Spleen (tissue), 11 donors: ENCODE measurements around the gene SMARCE1. TPM values are rescaled to one million over a fixed set of nuclear protein-coding genes. Genes with fewer than 3 reads are reported as not detected.

ENCODE experiments used
- DNase-seq: peaks from one replicate; pipeline ENCODE4 v3.0.0-alpha.2; 2020
- H3K27ac ChIP-seq, 8 donors: fragments of 200-600 bp; sonication (generic) in 7 of 8; 1 replicate in 4 of 8; 2 replicates in 4 of 8; pipeline versions ENCODE4 v1.5.0 to v1.8.0; 2016 to 2021; ENCODE audit warnings: inconsistent platforms in 4 of 8, mild to moderate bottlenecking in 4 of 8, moderate library complexity in 1 of 8
- H3K27me3 ChIP-seq, 7 donors: fragments of 200-600 bp; sonication (generic) in 6 of 7; replicated peaks in 1 of 7; 1 replicate in 4 of 7; 2 replicates in 3 of 7; pipeline versions ENCODE4 v1.5.0 to v1.8.0; 2016 to 2021; ENCODE audit warnings: inconsistent platforms in 3 of 7, mild to moderate bottlenecking in 1 of 7
- H3K36me3 ChIP-seq, 6 donors: fragments of 200-600 bp; sonication (generic) in 5 of 6; 1 replicate in 4 of 6; 2 replicates in 2 of 6; pipeline versions ENCODE4 v1.5.0 to v1.8.0; 2016 to 2021; ENCODE audit warnings: inconsistent platforms in 2 of 6
- H3K4me1 ChIP-seq, 6 donors: fragments of 200-600 bp; sonication (generic) in 5 of 6; 1 replicate in 3 of 6; 2 replicates in 3 of 6; pipeline versions ENCODE4 v1.5.0 to v1.8.0; 2016 to 2021; ENCODE audit warnings: inconsistent platforms in 3 of 6
- H3K4me3 ChIP-seq, 8 donors: fragments of 200-600 bp; sonication (generic) in 7 of 8; 1 replicate in 4 of 8; 2 replicates in 4 of 8; pipeline versions ENCODE4 v1.5.0 to v1.8.0; 2016 to 2021; ENCODE audit warnings: inconsistent platforms in 4 of 8, mild to moderate bottlenecking in 4 of 8, moderate library complexity in 2 of 8
- H3K9me3 ChIP-seq, 8 donors: fragments of 200-600 bp; sonication (generic) in 7 of 8; 1 replicate in 4 of 8; 2 replicates in 4 of 8; pipeline versions ENCODE4 v1.5.0 to v1.8.0; 2016 to 2021; ENCODE audit warnings: inconsistent platforms in 4 of 8
- POLR2A ChIP-seq, 3 donors: fragments of 450-650 bp; IDR thresholded peaks; one replicate each; pipeline ENCODE4 v1.5.1; 2017; ENCODE audit warnings: antibody characterized with exemption in 3 of 3, mild to moderate bottlenecking in 1 of 3
- POLR2AphosphoS5 ChIP-seq, 3 donors: sonication (generic); formaldehyde crosslinking; IDR thresholded peaks; one replicate each; pipeline ENCODE4 v1.5.1; 2017; ENCODE audit warnings: antibody characterized with exemption in 3 of 3
- whole genome bisulfite sequencing, 5 donors: extraction: QIAGEN DNeasy Blood & Tissue Kit in 3 of 5; methylation state at CpG; one replicate each; pipeline versions ENCODE4 v1.1.5 to v1.1.7; 2013 to 2018; 5-methylcytosine and 5-hydroxymethylcytosine counted together
- intact Hi-C: fragments of 100-400 bp; cut with DNase I; formaldehyde crosslinking; loops from one replicate; pipeline ENCODE4 v1.15.0; 2023; ENCODE audit warnings: low total_unique reads
- polyA plus RNA-seq, 3 donors: library from polyadenylated mRNA; stranded (reverse); fragments of 200-250 nt; gene quantifications; one replicate each; pipeline ENCODE4 v1.2.1, GENCODE V29; 2013
- total RNA-seq, 7 donors: library from RNA; depleted of rRNA in 3 of 7; stranded (reverse); fragments of >200 nt in 3 of 7; fragmentation: NEBNext Ultra II Directional in 4 of 7; extraction: Animal tissue kit (Norgen Biotek cat#: 25700) in 4 of 7; gene quantifications; one replicate each; pipeline versions ENCODE4 v1.1.0 to v1.2.1, GENCODE V29; 2016 to 2021
- TF ChIP-seq, protein P1 (sequence below), 11 experiments: fragments of 200-600 bp in 7 of 11; fragments of 450-650 bp in 4 of 11; sonication (generic) in 4 of 11; IDR thresholded peaks in 8 of 11; conservative IDR thresholded peaks in 3 of 11; 1 replicate in 7 of 11; 2 replicates in 4 of 11; pipeline versions ENCODE4 v1.4.0 to v1.8.0; 2016 to 2021; ENCODE audit warnings: antibody characterized with exemption in 11 of 11, inconsistent platforms in 4 of 11, mild to moderate bottlenecking in 1 of 11
- donor health status: healthy with polysubstance abuse.
- donor health status: DM: no; HTN: no; CAD: no; lungs with moderate emphysema.
- donor health status: DM: no; HTN: no; CAD: no.
- donor health status: Bipolar disorder and iron deficiency.
- donor health status: healthy.
- donor health status: DM: no; HTN: no; CAD: no.
- donor health status: DM: yes; HTN: yes; CAD: no.

Gene SMARCE1
- total and polyA plus RNA-seq, 10 donors: 74.2 to 126 (median 89.4) TPM

DNA sequence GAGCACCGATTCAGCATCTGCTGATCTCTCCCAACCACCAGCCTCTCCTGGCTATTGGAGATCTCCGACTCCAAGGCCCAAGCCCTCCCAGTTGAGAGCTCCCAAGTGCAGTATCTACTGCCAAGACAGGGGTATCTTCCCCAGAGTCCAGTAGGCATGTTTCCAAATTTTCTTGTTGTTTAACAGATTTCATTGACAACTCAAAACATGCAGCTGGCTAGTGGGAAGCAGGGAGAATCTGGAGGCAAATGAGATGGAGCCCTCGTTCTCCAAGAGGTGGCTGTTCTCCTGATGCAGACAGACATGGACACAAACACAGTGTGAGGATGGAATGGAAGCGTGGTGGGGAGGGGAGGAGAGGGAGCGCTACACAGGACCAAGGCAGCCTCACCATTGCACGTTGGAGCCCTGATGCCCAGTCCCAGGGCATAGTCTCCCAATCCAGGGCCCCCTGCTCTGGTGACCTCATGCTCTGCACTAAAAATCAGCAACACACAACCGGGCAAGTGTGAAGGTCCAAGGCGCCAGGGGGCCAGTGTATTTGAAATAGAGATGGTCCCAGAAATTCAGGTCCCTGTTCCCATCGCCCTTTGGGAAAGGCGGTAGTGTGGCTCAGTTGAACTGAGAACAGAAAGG lies 31.7 kb downstream of the SMARCE1 start:
- WGBS, 5 donors: 82 to 89% (median 85%) methylated on average over 9 to 10 of the region's 10 CpGs
- H3K4me3 ChIP-seq: no peak overlapping the region
- TF ChIP-seq POLR2A (IDR thresholded peaks at IDR 0.05): no peak
- TF ChIP-seq, protein P1, sequence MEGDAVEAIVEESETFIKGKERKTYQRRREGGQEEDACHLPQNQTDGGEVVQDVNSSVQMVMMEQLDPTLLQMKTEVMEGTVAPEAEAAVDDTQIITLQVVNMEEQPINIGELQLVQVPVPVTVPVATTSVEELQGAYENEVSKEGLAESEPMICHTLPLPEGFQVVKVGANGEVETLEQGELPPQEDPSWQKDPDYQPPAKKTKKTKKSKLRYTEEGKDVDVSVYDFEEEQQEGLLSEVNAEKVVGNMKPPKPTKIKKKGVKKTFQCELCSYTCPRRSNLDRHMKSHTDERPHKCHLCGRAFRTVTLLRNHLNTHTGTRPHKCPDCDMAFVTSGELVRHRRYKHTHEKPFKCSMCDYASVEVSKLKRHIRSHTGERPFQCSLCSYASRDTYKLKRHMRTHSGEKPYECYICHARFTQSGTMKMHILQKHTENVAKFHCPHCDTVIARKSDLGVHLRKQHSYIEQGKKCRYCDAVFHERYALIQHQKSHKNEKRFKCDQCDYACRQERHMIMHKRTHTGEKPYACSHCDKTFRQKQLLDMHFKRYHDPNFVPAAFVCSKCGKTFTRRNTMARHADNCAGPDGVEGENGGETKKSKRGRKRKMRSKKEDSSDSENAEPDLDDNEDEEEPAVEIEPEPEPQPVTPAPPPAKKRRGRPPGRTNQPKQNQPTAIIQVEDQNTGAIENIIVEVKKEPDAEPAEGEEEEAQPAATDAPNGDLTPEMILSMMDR (IDR thresholded peaks at IDR 0.05 in 8 of 11, conservative IDR thresholded peaks at IDR 0.05 in 3 of 11): no peak
- TF ChIP-seq POLR2AphosphoS5 (IDR thresholded peaks at IDR 0.05): no peak
- no peaks in the 10 kb centered on the region for H3K27me3 ChIP-seq
- peak overlapping the region; percentile 21 to 88 (median 69) for H3K27ac ChIP-seq
- no peak for DNase-seq
- peaks cover 18 to 87% (median 41%) of the 10 kb centered on the region in 6 donors for H3K4me1 ChIP-seq
- intact Hi-C loops: no loop called here
- no peaks in the 10 kb centered on the region for H3K36me3 ChIP-seq
- H3K9me3 ChIP-seq: no peaks in the 10 kb centered on the region

DNA sequence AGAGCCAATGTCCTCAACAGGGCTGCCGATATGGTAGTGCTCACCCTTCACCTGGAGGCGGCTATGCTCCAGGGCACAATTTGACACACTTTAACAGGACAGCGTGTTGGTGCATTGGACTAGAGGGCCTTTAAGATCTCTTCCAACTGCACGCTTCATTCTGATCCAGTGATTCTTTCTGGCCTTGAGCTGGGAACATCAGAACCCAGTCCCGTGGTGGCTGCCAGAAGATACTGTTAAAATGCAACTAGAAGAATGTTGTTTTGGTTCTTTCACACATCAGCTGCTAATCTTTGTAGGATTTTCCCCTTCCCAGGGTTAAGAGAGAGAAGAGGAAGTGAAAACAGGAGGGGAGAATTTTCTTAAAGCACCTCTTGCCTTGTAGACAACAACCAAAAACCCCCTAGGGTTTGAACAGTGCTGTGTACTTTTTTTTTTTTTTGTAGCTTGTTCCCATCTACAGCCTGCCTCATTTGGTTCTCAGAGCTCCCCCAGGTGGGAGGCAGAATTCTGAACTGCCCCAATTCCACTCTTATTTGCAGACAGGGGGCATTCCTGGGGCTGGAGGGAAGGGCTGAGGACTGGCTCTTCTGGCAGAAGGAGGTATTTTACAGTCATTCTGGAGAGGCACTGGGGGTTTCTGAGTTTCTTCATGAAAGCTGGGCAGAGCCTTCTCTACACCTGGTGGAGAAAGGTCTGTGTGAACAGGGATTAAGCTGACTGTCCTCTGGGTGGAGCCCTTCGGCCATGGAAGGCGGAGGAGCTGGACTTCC lies 32.4 kb downstream of the SMARCE1 start:
- H3K4me1 ChIP-seq: peaks cover 17 to 86% (median 38%) of the 10 kb centered on the region in 6 donors
- no peaks in the 10 kb centered on the region for H3K36me3 ChIP-seq
- WGBS, 5 donors: 45 to 68% (median 58%) methylated on average over 4 to 7 of the region's 7 CpGs
- intact Hi-C loops: no loop called here
- no peaks in the 10 kb centered on the region for H3K27me3 ChIP-seq
- no peaks in the 10 kb centered on the region for H3K9me3 ChIP-seq
- peak overlapping the region; percentile 21 to 88 (median 69) for H3K27ac ChIP-seq
- H3K4me3 ChIP-seq: peak overlapping the region in 1 of 8 donors; percentile 42
- TF ChIP-seq, protein P1 (IDR thresholded peaks at IDR 0.05 in 8 of 11, conservative IDR thresholded peaks at IDR 0.05 in 3 of 11): peak in 10 of 11 experiments; percentile 16 to 56 (median 40)
- no peak for TF ChIP-seq POLR2A (IDR thresholded peaks at IDR 0.05)
- no peak for DNase-seq

DNA sequence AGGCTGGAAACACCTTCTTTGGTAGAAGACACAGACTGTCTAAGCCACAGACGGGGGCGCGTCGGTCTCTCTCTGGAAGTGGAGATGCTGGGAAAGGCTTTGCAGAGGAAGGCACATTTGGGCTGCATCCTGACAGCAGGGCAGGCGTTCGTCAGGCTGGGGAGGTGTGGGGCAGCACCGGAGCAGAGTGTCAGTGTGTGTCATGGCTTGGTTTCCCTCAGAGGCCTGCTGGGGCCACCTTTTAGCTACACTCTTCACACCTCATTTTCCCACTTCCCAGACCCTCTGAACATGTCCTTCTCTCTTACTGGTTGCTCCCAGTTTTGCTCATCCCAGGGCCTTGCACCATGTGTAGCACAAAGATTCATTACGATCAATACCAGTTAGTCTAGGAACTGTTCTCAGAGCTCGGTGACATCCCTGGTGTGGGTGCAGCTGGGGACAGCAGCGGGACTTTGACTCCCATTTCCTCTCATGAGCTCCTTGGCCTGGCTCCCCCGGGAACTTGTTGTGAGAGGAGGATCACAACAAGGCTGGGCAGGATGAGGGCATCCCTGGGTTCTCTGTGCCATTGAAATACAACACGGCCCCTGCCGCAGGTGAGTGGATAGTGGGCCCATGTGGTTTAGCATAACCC lies 33.1 kb downstream of the SMARCE1 start:
- WGBS, 5 donors: 73 to 80% (median 78%) methylated on average over 11 to 13 of the region's 13 CpGs
- Histone ChIP-seq H3K4me1 (peaks cover 11 to 83% (median 31%) of the 10 kb centered on the region in 6 donors), H3K27me3 (no peaks in the 10 kb centered on the region), H3K27ac (peak overlapping the region in 7 of 8 donors; percentile 49 to 88 (median 70)), H3K9me3 (no peaks in the 10 kb centered on the region), H3K4me3 (peak overlapping the region in 1 of 8 donors; percentile 42), H3K36me3 (no peaks in the 10 kb centered on the region)
- TF ChIP-seq, protein P1 (IDR thresholded peaks at IDR 0.05 in 8 of 11, conservative IDR thresholded peaks at IDR 0.05 in 3 of 11): no peak
- TF ChIP-seq POLR2AphosphoS5 (IDR thresholded peaks at IDR 0.05) (no peak), POLR2A (IDR thresholded peaks at IDR 0.05) (no peak)
- intact Hi-C loops: no loop called here
- no peak for DNase-seq
